ENCODE data around the gene CFAP100.

Gene CFAP100

DNA sequence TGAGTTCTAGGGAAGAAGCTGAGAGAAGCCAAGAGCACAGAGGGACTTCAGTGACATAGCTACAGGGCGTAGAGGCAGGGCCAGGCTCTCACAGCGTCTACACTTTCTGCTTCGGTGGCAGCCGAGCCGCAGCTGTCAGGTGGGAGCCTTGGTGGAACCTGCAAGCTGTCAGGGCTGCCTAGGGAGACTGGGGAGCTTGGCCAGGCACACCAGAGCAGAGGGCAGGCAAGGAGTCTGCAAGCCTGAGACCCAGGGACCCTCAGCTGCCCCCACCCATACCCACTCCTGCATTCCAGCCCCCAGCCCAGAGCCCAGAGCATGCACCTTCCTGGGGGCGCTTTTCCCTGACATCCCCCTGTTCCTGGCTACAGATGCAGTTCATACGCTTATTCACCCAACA is 24.1 kb upstream of the CFAP100 start:
- Histone ChIP-seq H3K36me3 (ENCODE audit: insufficient read depth, low read length) (no peaks in the 10 kb centered on the region), H3K9me3 (ENCODE audit: low read depth, low read length) (no peaks in the 10 kb centered on the region), H3K27ac (no peak overlapping the region), H3K4me3 (no peak overlapping the region), H3K9ac (ENCODE audit: insufficient read length) (no peak overlapping the region)
- no peak for DNase-seq (ENCODE audit: low read depth, low spot score)
- no peak for TF ChIP-seq FOXP2 (optimal IDR thresholded peaks at IDR 0.05; ENCODE audit: control extremely low read depth, extremely low read length, insufficient read depth)
- no peak for TF ChIP-seq POLR2AphosphoS5 (IDR thresholded peaks at IDR 0.05; ENCODE audit: borderline replicate concordance, low read depth, low read length)
- no peak for TF ChIP-seq EZH2 (IDR thresholded peaks at IDR 0.05)

DNA sequence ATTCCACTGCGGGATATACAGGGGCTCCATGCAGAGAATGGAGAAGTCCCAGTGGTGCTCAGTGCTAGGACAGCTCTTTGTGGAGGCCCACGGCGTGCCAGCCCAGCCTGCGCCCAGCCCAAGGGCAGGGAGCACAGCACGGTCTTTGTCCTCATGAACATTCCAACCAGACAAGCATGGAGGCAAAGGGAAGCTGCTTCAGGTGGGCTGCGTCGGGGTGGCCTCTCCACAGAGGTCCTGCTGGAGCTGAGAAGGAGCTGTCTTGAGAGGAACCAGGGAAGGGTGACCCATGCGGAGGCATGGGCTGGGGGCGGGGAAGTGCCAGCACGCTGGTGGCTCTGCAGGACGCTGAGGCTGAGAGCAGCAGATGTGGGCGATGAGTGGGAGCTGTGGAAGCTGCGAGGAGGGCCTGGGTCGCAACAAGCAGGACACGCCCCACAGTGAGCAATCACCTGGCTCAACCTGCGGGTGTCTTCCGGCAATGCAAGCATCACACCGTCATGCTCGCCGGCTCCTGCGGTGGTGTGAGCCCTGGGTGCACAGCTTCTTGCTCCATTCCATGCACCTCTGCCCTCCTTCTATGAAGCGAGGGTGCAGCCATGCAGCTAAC is 23.5 kb upstream of the CFAP100 start:
- no peak for DNase-seq (ENCODE audit: low read depth, low spot score)
- Histone ChIP-seq H3K36me3 (ENCODE audit: insufficient read depth, low read length) (no peaks in the 10 kb centered on the region), H3K9ac (ENCODE audit: insufficient read length) (no peak overlapping the region), H3K9me3 (ENCODE audit: low read depth, low read length) (no peaks in the 10 kb centered on the region), H3K27ac (no peak overlapping the region), H3K4me3 (no peak overlapping the region)
- TF ChIP-seq FOXP2 (optimal IDR thresholded peaks at IDR 0.05; ENCODE audit: control extremely low read depth, extremely low read length, insufficient read depth), result no peak
- no peak for TF ChIP-seq POLR2AphosphoS5 (IDR thresholded peaks at IDR 0.05; ENCODE audit: borderline replicate concordance, low read depth, low read length)
- TF ChIP-seq EZH2 (IDR thresholded peaks at IDR 0.05), result no peak

DNA sequence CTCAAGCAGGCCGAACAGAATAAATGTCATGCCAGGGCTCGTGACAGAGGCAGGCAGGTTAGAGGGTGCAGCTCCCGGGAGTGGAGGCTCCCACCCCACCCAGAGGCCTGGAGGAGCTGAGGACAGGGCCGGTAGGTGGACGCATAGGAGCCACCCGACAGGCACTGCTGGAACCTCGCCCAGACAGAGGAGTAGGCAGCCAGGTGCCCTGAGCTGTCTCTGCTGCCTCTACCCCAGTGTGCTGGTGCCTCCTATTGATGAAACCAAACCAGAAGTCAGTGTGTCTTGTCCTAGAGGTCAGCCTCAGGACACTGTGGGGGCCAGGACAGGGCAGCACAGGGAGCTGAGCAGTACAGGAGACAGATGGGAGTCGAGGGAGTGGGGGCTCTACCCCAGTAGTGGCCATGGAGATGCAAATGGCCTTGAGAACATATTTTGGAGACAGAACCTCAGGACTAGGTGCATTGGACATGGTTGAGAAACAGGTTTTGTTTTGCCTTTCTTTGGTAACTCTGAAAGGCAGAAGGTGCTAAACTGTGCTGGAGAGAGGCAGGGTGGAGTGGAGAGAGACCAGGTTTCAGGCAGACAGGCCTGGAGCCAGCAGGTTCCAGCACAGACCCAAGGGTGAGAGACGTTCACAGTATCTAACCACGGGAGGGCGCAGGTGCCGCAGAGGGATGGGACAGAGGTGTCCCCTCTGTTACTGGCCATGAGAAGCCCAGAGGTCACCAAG is 22.1 kb upstream of the CFAP100 start:
- H3K4me3 ChIP-seq, result no peak overlapping the region
- no peaks in the 10 kb centered on the region for H3K36me3 ChIP-seq (ENCODE audit: insufficient read depth, low read length)
- H3K9me3 ChIP-seq (ENCODE audit: low read depth, low read length), result no peaks in the 10 kb centered on the region
- no peak overlapping the region for H3K9ac ChIP-seq (ENCODE audit: insufficient read length)
- TF ChIP-seq POLR2AphosphoS5 (IDR thresholded peaks at IDR 0.05; ENCODE audit: borderline replicate concordance, low read depth, low read length) (no peak), EZH2 (IDR thresholded peaks at IDR 0.05) (no peak), FOXP2 (optimal IDR thresholded peaks at IDR 0.05; ENCODE audit: control extremely low read depth, extremely low read length, insufficient read depth) (no peak)
- no peak for DNase-seq (ENCODE audit: low read depth, low spot score)
- no peak overlapping the region for H3K27ac ChIP-seq

DNA sequence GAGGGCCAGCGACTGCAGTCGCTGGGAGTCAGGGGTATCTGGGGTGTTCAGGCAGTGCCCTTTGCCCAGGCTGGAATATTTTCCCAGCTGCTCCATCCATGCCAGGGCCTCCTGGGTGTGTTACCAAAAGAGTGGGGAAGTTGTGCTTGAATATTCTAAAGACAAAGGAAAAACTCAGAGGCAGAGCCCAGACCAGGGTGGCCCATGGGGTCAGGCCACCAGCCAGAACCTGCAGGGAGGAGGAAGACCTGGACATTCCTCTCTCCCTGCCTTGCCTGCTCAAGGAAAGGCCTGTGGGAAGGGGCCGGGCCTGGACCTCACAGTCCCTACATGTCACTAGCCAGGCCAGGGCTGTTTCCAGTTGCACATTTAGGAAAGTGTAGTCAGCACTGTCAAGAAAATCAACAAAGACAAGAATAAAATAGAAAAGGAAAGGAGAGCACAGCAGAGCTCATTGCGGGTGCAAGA is 21.5 kb upstream of the CFAP100 start:
- no peak overlapping the region for H3K4me3 ChIP-seq
- H3K27ac ChIP-seq, result no peak overlapping the region
- no peak for DNase-seq (ENCODE audit: low read depth, low spot score)
- no peaks in the 10 kb centered on the region for H3K36me3 ChIP-seq (ENCODE audit: insufficient read depth, low read length)
- no peak overlapping the region for H3K9ac ChIP-seq (ENCODE audit: insufficient read length)
- no peak for TF ChIP-seq POLR2AphosphoS5 (IDR thresholded peaks at IDR 0.05; ENCODE audit: borderline replicate concordance, low read depth, low read length)
- no peak for TF ChIP-seq FOXP2 (optimal IDR thresholded peaks at IDR 0.05; ENCODE audit: control extremely low read depth, extremely low read length, insufficient read depth)
- no peak for TF ChIP-seq EZH2 (IDR thresholded peaks at IDR 0.05)
- H3K9me3 ChIP-seq (ENCODE audit: low read depth, low read length), result no peaks in the 10 kb centered on the region

DNA sequence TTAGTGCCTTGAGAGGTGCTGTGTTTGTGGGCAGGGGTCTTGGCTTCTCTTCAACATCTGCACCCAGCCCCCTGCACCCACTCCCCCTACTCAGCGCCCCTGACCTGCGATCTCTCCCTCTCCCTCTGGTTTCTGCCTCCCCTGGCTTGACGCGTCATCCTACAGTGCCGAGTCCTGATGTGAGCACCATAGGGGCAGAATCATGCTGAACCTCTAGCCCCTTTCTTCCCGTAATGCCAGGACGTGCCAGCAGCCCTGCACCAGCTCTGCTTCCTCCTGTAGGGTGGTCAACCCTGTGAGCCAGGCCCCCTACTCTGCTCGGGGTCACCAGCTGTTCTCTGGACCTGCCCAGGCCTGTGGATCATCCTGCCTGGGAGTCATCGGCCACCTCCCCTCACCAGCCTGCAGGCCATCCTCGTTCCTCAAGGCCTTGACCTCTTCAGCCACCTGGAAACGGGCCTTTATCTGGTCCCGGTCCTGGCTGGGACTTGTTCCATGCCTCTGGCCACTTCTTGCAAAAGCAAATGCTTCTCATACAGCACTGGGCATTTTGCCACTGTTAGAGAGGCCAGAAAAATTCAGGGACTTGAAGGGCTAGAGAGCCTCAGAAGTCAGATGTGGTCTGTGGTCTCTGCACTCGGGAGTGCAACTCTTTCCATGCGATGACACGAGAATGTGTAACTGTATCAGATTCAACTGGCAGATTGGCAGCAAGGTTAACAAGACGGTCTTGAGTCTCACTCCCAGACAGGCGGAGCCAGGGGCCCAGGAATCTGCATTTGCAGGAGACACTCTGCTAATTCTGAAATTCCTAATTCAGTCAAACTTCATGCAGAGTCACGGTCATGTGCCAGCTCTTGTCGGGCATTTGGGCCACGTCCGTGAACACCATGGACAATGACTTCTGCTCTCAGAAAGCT is 20.8 kb upstream of the CFAP100 start:
- no peak for DNase-seq (ENCODE audit: low read depth, low spot score)

DNA sequence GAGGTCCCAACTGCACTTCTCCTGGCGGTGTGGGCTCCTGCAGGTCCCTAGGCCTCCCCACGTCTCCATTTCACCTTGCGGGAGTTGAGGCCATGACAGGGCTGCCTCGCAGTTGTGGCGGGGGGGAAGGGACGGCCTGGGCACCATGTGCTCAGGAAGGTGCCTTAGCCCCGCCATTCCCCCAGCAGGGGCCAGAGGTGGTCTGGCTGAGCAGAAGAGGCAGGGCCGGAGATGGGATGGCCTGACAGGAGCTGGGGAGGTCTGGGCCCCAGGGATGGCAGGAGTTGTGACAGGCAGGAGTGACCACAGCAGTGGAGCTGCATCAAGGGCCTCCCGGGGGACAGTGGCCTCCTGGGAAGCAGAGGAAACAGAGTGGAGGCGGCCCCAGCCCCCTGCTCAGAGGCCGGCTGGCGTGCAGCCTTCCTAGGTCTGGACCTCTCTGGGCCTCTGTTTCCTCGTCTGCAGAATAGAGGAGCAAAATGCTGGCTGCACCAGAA is 18.8 kb upstream of the CFAP100 start:
- DNase-seq (ENCODE audit: low read depth, low spot score), result no peak
- Histone ChIP-seq H3K36me3 (ENCODE audit: insufficient read depth, low read length) (no peaks in the 10 kb centered on the region), H3K4me3 (peak overlapping the region; percentile 13), H3K27ac (peak overlapping the region; percentile 54), H3K9ac (ENCODE audit: insufficient read length) (peak overlapping the region; percentile 36), H3K9me3 (ENCODE audit: low read depth, low read length) (no peaks in the 10 kb centered on the region)
- no peak for TF ChIP-seq POLR2AphosphoS5 (IDR thresholded peaks at IDR 0.05; ENCODE audit: borderline replicate concordance, low read depth, low read length)
- TF ChIP-seq FOXP2 (optimal IDR thresholded peaks at IDR 0.05; ENCODE audit: control extremely low read depth, extremely low read length, insufficient read depth), result no peak
- TF ChIP-seq EZH2 (IDR thresholded peaks at IDR 0.05), result no peak

More for the DNA sequence above, 20.8 kb upstream of the CFAP100 start:
- Histone ChIP-seq H3K27ac (no peak overlapping the region), H3K36me3 (ENCODE audit: insufficient read depth, low read length) (no peaks in the 10 kb centered on the region), H3K9me3 (ENCODE audit: low read depth, low read length) (no peaks in the 10 kb centered on the region), H3K4me3 (no peak overlapping the region), H3K9ac (ENCODE audit: insufficient read length) (no peak overlapping the region)
- no peak for TF ChIP-seq EZH2 (IDR thresholded peaks at IDR 0.05)
- no peak for TF ChIP-seq POLR2AphosphoS5 (IDR thresholded peaks at IDR 0.05; ENCODE audit: borderline replicate concordance, low read depth, low read length)
- no peak for TF ChIP-seq FOXP2 (optimal IDR thresholded peaks at IDR 0.05; ENCODE audit: control extremely low read depth, extremely low read length, insufficient read depth)

DNA sequence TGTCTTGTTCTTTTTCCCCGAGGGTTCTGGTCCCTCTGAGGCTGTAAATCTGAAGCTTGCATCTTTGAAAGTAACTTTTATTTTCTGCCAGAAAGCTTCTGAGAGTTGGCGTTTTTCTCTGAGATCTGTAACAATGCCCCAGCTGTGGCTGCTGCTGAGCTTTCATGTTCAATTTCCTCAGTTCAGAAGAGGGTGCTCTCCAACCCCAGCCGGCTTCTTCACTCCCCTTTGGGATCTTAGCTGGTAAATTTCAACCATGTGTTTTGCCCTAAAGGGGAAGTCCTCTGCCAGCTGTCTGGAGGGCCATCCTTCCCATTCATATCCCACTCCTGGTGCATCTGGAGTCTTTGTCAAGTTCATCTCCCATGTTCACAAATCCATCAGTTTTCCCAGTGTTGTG is 18.3 kb upstream of the CFAP100 start:
- peak; percentile 30 for DNase-seq (ENCODE audit: low read depth, low spot score)
- H3K27ac ChIP-seq, result peak overlapping the region; percentile 54
- H3K36me3 ChIP-seq (ENCODE audit: insufficient read depth, low read length), result no peaks in the 10 kb centered on the region
- H3K9ac ChIP-seq (ENCODE audit: insufficient read length), result peak overlapping the region; percentile 36
- H3K9me3 ChIP-seq (ENCODE audit: low read depth, low read length), result no peaks in the 10 kb centered on the region
- peak overlapping the region; percentile 13 for H3K4me3 ChIP-seq
- no peak for TF ChIP-seq FOXP2 (optimal IDR thresholded peaks at IDR 0.05; ENCODE audit: control extremely low read depth, extremely low read length, insufficient read depth)
- no peak for TF ChIP-seq EZH2 (IDR thresholded peaks at IDR 0.05)
- no peak for TF ChIP-seq POLR2AphosphoS5 (IDR thresholded peaks at IDR 0.05; ENCODE audit: borderline replicate concordance, low read depth, low read length)

DNA sequence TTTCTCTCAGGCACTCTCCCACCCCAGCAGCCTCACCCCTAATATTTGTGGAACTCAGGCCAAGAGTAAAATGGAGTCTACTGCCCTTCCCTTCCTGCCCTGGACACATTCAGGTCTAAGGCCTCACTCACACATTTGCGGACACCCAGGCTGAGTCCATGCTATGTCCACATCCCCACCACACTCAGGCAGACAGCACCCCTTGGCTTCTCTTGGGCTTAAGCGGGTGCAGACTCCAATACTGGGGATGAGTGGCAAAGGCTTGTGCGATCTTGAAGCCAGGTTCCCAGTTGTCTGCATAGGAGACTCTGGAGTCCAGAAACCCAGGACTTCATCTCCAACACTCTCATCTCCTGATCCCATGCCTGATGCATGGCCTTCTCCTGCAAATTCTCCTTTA is 17.5 kb upstream of the CFAP100 start:
- TF ChIP-seq FOXP2 (optimal IDR thresholded peaks at IDR 0.05; ENCODE audit: control extremely low read depth, extremely low read length, insufficient read depth) (no peak), POLR2AphosphoS5 (IDR thresholded peaks at IDR 0.05; ENCODE audit: borderline replicate concordance, low read depth, low read length) (no peak), EZH2 (IDR thresholded peaks at IDR 0.05) (no peak)
- H3K9ac ChIP-seq (ENCODE audit: insufficient read length), result no peak overlapping the region
- no peak overlapping the region for H3K4me3 ChIP-seq
- no peaks in the 10 kb centered on the region for H3K9me3 ChIP-seq (ENCODE audit: low read depth, low read length)
- no peak overlapping the region for H3K27ac ChIP-seq
- no peaks in the 10 kb centered on the region for H3K36me3 ChIP-seq (ENCODE audit: insufficient read depth, low read length)
- no peak for DNase-seq (ENCODE audit: low read depth, low spot score)

Data from SK-N-MC (cell line).